HG03442 (cell line): Measurements from ENCODE around the gene FTO.

Experiments
- ATAC-seq: cut with Tn5 transposase; IDR thresholded peaks from one replicate; pipeline ENCODE4 v1.9.1; 2021; ENCODE audit warnings: mild to moderate bottlenecking, moderate library complexity; ENCODE audit not compliant: unreplicated experiment

FTO gene

DNA sequence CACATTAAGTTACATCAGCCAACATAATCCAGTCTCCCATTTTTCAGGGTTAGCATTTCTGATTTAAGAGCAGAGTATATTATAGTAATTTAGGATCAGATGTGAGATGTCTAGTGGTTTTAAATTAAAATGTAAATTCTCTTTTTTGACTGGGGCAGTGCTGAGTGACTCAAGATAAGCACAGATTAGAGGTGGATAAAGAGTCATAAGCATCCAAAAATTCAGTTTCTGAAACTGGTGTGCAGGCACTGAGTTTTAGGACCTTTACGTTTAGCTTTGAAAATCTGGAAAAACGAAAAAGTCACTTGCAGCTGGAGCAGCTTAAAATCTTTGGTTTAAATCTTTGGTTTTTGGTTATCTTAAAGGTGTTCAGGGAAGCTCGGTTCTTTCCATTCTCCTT, 190.7 kb downstream of the FTO start:
- ATAC-seq = no peak

DNA sequence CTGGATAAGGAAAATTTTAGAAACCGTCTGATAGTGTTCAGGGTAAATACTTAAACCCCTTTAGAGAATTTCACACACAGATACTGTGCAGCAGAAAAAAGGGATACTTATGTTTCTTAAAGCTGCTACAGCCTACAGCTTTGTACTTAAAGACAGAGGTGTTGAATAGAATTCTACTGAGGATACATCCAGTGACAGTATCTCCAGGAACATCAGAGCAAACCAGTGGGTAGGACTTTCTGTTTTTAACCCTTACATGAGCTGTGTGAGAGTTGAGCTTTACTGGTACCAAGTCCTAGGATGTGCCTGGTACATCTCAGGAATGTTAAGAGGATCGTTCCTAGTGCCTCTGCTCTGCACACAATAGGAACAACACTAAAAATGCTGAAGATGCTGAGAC, 191.5 kb downstream of the FTO start:
- no peak for ATAC-seq

DNA sequence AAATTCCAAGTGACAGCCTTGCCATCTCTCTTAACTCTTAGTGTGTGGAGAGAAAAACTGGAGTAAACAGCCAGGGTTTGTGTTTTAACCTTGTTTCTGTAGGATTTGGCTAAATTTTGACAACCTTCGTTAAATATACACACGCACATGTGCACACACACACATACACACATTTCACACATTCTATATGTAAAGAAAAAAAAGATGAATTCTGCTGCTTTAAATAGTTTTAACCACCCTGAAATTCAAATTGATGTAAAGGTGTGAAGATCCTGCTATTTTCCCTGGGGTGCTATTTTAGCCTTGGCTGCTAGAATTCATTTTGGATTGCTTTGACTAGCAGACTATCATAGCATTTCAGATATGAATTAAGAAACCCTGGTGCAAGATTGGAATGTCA, 191.9 kb downstream of the FTO start:
- no peak for ATAC-seq

DNA sequence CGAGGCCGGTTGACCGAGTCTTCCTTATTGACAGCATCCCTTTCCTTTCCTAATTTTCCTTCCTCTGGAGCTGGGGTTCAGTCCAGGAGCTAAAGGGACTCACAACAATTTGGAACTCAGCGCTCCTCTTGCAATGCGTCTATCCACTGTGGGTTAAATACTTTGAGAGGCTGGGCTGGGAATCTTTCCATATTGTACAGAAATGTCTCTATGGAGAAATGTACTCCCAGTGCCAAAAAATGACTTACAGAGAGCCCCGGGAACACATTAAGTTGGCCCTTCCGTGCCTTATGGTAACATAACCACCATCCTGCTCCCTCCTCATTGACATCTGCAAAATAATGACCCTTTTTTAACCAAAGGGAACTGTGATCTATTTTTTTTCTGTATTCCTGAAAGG, 192.8 kb downstream of the FTO start:
- ATAC-seq = no peak

DNA sequence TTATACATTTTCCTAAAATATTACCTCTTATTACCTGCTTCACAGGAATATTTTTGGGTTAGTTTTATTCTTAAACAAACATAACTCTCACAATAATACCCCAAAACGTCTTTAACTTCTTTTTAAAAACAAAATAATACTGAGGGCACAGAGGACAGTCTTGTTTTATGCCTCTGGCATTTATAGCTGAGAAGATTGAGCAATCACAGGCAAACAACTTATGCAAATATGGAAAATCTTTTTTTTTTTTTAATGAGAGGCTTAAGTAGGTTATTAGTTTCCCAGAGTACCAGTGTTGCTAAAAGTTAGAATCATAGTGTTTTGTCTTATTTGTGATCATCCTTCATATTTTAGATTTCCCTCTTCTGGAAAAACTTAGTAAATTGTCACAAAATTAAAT, 195.0 kb downstream of the FTO start:
- no peak for ATAC-seq

DNA sequence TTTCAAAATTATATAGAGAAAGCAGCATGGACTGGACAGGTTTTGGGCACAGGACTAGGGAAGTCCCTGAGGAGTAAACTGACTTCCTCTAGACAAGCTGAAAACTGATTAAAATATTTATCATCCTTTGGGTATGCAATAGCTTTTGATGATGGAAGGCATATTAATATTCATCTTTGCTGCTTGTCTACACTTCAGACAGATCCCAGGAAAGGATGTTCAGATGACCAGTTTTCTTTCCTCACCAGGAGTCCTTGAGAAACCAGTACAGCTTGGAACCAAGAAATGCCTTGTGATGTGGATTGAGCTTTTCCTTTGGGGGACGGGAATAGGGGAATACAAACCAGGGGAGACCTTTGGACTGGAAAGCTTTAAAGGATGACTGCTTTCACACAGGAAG, 195.5 kb downstream of the FTO start:
- no peak for ATAC-seq

DNA sequence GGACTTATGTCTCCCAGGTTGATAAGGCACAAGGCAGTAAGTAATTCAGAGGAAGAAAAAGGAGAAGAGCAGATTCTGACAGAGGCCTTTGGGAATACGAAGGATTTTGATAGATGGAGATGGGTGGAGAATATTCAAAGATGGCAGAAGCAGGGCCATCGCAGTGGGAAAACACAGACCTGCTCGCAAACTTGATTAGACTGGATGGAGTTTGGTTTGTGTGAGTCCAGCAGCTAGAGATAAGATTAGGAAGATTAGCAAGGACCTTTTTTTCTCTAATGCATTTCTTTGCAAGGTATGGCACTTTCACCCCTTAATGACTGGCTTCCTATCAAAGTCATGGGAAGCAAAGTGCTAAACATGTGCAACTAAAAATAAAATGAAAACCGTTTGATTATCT, 196.7 kb downstream of the FTO start:
- no peak for ATAC-seq

DNA sequence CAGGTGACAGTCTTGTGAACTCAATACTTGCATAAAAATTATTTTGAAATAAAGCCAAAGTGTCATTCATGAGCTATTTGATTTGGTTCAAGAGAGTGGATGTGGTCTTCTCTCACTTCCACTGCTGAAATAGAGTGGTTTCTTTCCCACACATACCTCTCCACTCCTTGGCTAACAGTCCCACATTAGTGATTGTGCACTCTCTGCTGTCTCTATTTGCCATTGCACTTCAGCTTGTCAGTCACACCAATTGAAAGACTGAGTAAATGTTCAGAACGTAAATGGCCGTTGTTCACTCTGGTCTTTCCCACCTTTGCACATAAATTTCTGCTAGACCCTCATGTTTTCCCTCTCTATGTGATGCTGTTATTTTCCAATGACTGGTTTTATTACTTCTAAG, 197.5 kb downstream of the FTO start:
- ATAC-seq = no peak

DNA sequence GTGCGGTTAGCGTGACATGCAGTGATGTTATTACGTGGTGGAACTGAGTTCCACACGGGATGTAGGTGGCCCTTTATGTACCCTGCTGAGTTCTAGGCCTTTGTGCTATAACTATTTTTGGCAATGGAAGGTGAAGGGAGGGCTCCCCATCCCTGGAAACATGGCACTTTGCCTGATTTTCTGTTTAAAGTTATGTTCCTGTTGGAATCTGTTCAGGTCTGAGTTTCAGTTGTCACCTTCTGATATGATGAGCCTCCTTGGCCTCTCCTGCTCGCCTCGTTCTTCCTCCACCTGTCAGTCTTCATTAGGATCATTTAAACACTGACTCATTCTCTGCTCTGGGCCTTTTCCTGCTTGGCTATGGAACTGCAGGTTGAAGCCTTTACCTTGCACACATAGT, 200.6 kb downstream of the FTO start:
- no peak for ATAC-seq

DNA sequence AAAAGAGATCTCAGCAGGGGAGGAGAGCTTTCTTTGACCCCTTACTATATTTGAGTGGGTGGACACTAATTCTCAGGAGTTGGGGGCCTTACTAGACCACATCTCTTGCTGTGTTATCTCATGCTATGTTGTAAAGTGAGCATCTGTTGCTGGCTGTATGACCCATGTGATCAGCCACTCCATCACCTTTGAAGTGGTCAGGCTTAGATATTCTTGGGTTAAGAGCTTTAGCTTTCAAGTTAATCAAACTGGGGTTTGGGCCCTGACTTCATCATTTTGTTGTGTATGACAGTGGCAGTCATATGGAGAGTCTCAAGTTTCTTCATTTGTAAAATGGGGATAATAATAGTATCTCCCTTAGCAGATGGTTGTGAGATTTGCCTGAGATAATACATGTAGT, 201.1 kb downstream of the FTO start:
- ATAC-seq = no peak

DNA sequence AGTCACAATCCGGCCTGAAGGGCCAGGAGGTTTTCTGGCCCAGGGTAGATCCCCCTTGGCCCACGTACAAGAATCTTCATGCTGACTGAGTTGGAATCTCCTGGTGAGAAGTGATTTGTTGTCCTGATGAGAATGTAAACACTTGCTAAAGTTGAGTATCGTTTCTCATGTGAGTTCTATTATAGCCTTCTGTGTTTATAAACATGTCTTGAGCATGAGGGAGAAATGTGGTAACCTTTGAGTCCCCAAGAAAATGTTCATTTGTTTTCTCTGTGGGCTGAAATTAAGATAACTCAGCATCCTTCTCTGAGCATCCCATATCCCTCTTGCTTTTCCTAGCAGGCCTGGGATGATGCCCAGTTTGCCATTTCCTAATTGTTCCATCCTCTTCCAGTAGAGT, 204.8 kb downstream of the FTO start:
- ATAC-seq = no peak

DNA sequence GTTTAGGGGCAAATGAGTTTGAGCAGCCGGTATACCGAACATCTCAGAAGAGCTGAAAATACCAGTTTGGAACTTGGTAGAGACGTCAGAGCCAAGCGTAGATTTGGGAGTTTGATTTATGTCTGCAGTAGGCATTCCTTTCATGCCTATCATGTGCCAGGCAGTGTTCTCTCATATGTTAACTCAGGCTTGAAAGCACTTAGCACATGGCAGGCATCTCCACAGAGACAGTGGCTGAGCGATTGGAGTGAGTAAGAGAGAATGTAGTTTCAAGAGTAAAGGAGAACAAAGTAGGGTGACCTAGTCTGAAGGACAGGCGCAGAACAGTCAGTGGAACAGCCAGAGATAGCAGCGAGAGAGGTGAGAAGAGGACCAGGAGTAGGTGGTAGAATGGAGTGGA, 207.0 kb downstream of the FTO start:
- ATAC-seq = no peak

DNA sequence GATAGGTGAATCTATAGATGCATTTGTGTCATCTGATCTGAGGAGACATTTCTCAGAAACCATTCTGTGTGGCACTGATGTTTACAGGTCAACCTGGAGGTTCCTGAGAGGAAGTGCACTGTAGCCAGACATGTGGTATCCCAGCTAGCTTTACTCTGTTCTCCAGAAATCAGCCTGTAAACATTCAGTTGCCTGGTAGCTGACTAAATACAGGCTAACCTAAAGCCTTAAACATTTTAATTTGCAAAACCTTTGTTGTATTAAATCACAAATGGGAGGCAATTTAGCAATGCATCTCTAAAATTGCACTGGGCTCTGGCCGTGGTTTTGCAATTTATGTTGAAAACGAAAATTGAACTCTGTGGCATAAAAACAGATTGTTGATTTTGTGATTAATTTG, 207.6 kb downstream of the FTO start:
- no peak for ATAC-seq

DNA sequence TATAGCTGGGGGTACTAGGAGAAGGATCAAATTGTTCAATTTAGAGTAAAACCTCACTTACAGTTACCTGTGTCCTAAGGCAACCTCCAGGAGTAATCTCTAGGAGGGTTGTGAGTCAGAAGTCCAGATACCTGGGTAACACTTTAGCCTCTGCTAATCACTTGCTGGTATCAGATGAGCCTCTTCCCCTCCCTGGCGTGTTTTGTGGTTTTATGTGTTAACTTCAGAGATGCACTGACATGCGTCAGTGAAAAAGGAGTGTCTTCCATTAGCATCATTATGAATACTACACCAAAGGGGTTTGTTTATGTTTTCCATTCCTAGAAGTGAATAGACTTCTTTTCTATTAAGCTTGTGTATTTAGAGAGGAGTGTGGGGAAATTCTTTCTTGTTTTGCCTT, 208.2 kb downstream of the FTO start:
- ATAC-seq = no peak

DNA sequence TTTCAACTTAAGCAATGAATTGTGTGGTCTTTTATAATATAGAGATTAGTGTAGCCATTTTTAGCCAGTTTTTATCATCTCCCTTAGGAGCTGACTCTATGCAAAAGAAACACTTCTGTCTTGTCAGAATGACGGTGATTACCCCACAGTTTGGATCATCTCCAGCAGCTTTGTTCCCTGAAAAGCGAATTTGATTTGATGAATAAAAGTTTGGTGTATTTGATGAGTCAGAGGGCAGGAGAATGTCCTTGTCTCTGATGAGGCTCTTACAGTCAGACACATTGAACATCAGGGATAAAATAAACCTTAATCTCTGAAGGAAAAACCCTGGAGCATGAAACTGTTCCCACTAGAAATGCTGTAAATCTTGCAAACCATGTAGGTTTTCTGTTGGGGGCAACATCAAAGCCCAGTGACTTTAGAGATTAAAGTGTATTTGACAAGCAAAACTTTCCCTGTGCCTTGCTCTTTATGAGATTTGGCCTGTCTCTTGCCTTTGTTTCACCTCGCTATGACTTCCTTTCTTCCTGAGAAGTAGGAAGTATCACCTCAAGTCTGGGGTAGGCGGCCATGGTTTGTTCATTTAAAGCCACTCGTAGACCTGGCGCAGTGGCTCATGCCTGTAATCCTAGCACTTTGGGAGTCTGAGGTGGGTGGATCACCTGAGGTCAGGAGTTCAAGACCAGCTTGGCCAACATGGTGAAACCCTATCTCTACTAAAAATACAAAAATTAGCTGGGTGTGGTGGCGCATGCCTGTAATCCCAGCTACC, 209.3 kb downstream of the FTO start:
- no peak for ATAC-seq

DNA sequence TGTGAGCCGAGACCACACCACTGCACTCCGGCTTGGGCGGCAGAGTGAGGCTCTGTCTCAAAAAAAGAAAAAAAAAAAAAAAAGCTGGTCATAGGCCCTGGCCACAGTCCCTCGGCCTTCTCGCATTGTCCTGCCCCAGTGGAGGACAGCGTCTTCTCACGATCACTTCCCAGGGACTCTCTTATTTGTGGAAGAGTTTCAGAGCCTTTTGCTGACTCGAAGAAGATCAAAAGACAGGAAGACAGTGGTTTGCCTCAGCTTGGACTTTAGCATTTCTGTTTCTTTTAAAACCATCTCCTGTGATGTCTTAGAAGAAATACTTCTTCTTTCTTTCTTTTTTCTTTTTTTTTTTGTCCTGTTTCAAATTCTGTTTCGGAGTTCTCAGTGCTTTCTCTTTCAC, 210.0 kb downstream of the FTO start:
- ATAC-seq = no peak

DNA sequence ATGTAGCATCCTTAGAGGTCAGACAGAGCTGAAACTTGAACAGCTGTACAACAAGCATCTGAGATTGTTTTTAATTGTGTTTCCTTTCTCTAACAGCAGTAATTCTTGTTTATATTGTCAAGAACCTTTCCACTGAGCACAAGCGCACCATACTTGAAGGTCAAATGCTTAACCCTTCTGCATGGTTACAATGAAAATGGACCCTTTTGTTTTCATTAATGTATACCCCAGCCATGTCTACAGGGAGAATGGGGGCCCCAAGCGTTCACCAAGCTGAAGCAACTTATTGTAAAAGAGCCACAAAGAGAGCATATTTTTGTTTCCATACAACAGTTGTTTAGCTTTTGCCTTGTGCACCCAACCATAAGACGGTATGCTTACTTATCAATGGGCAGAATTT, 210.8 kb downstream of the FTO start:
- no peak for ATAC-seq

DNA sequence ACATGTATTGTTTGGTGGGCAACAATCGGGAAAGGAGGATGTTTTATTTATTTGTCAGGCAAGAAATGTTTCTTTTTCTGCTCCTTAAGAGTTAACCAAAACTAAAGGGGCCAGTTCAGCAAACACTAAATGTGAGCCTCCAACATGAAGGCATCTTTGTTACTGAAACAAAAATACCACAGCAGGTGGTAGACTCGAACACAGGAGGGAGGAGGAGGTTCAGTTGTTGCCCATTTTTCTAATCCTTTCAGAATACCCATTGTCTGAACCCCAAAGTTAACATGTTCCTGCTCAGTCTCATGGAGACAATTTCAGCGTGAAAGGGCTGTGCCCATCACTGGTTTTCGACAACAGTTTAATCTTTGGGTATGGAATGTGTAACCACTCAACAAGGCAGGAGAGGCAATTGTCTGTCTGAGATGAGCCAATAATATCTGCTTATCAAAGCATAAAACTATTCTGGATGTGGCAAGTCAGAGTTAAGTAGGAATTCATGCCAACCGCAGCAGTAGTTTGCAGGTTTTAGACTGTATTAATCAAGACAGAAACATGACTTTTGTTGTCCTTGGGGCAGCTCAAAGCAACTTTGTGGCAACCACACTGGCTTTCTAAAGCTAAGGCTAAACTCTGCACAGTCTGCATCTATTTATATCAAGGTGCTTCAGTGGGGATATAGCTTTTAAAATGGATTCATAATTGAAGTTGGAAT, 211.7 kb downstream of the FTO start:
- no peak for ATAC-seq

DNA sequence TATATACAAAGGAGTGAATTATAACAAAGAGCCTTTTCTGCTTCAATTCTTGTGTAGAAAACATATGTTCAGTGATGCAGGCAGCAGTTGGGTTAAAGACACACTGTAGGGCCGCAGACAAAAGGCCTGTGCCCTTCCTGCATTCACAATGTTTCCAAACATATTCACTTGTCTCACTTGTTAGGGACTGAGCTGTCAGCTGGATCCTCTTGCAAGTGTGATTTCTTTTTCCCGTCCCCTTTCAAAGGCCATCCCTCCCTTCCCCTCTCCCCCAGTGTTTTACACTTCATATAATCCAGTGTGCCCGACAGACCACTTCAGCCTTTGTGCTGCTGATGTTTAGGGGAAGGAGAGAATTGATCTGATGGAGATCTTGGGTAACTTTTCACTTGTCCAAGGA, 217.0 kb downstream of the FTO start:
- ATAC-seq = no peak

DNA sequence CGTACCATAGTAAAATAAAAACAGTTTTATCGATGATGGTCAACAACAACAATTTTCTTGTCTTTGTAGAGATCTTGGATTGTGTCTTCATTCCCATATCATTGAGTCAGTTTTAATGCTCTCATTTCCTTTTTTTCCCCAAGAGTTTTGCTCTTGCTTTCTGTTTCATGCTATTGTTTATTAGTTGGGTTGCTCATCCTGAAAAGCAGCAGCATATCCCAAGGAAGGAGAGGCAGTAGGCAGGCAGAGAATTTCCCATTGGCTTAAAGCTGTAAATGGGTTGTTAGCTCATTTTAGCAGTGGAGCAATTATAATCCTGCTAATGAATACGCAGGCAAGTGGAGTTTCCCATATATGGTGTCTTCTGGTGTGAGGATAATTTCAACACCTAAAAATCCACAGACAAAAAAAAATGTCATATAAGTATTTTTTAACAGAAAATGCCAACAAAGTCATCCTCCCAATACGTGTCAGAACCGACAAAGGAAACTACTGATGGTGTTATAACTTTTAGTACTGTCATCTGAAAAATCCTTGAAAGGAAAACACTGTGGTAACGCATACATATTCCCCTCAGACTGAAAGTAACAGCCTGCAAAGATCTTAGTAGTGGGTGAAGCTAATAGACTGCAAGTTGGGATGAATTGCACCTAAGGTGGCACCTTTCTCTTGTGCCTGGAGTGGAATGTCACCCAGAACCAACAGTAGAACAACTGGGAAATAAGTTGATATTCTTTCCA, 218.3 kb downstream of the FTO start:
- ATAC-seq = no peak

DNA sequence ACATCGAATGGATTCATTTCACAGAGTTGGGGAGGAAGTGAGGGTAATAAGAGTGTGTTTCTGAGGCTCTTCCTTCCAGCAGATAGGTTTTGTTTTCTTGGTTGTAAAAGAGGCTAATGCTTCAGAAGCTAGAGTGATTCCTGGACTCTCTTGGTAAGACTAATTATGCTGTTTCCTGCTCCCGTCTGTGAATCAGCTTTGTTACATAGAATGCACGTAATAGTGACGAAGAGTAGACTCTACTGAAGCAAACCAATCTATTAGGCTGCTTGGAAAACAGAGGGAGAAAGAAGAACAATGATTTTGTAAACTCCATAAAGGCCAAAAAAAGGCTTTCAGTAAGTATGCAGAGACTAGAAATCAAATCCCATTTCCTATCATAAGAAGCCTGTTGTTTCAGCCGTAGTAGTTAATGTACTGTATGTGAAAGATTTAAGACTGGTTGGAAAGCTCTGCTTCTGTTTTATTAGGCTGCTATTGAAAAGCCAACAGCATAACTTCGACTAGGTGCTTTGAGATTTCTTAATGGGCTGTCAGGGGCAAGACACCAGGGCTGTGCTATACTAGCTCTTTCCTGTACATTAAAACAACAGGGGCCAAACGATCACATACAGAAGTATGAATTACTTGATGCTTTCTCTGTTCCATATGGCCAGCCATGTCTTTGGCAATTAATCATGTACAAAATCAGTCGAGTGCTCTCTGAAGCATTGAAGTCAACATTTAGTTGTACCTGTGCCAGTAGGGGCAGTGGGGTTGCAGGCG, 219.0 kb downstream of the FTO start:
- ATAC-seq = no peak
